Measurements from ENCODE around the gene CDK9. TPM values are rescaled to one million over a fixed set of nuclear protein-coding genes. Genes with fewer than 3 reads are reported as not detected.

Gene CDK9
- total RNA-seq, 2 experiments from 2014 or later: 80.0 to 136 TPM

DNA sequence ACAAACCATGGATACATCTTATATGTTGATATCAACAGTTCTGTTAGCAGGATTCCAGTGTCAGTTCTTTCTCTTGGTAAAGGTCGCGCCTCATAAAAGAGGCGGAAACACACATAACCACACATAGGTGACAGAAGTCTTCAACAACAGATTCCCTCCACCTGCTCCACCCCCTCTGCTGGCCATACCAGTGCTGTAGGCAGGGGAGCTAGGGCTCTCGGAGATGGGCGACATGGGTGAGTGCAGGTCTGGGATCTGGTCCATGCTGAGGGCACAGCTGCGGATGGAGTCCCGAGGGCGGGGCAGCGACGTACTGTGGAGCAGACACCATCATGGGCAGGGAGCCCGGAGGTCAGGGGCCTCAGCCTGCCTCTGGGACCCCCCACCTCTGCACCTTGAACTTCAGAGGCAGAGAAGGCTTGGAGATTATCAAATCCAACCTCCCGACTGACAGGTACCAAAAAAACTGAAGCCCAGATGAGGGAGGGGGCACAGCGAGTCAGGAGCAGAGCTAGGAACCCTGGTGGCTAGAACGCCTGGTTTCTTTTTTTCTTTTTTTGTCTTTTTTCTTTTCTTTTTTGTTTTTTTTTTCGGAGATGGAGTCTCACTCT is 38.8 kb upstream of the CDK9 start:
- H3K27ac ChIP-seq (ENCODE audit: low read depth, low read length, poor library complexity, severe bottlenecking): no peak overlapping the region
- no peak overlapping the region for H3K4me3 ChIP-seq (ENCODE audit: low read depth, low read length, poor library complexity, severe bottlenecking)
- no peaks in the 10 kb centered on the region for H3K4me1 ChIP-seq (ENCODE audit: insufficient read depth, low read length, poor library complexity, severe bottlenecking)
- no peaks in the 10 kb centered on the region for H3K79me2 ChIP-seq (ENCODE audit: insufficient read depth, low read depth, low read length)
- peaks cover 69% of the 10 kb centered on the region for H3K36me3 ChIP-seq (ENCODE audit: insufficient read depth, low read length)
- H3K9me3 ChIP-seq (ENCODE audit: low read length): no peaks in the 10 kb centered on the region
- TF ChIP-seq, protein P1, sequence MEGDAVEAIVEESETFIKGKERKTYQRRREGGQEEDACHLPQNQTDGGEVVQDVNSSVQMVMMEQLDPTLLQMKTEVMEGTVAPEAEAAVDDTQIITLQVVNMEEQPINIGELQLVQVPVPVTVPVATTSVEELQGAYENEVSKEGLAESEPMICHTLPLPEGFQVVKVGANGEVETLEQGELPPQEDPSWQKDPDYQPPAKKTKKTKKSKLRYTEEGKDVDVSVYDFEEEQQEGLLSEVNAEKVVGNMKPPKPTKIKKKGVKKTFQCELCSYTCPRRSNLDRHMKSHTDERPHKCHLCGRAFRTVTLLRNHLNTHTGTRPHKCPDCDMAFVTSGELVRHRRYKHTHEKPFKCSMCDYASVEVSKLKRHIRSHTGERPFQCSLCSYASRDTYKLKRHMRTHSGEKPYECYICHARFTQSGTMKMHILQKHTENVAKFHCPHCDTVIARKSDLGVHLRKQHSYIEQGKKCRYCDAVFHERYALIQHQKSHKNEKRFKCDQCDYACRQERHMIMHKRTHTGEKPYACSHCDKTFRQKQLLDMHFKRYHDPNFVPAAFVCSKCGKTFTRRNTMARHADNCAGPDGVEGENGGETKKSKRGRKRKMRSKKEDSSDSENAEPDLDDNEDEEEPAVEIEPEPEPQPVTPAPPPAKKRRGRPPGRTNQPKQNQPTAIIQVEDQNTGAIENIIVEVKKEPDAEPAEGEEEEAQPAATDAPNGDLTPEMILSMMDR (conservative IDR thresholded peaks at IDR 0.05; ENCODE audit: low read length): no peak
- no peak for TF ChIP-seq EZH2phosphoT487 (IDR thresholded peaks at IDR 0.05; ENCODE audit: borderline replicate concordance, low read depth, low read length)
- intact Hi-C loops (cut with micrococcal nuclease; ENCODE audit: unreplicated experiment): no loop called here
- ChIA-PET CTCF (ENCODE audit: unreplicated experiment) (no interaction called here), POLR2A (no interaction called here)
- H2AFZ ChIP-seq (ENCODE audit: low read length): no peak overlapping the region
- BruUV-seq (replicated peaks): no TSS peak
- no peaks in the 10 kb centered on the region for H3K9me2 ChIP-seq (ENCODE audit: insufficient read depth, low read length)
- H4K20me1 ChIP-seq (ENCODE audit: insufficient read depth, low read length): no peaks in the 10 kb centered on the region
- no peak for DNase-seq (ENCODE audit: low spot score)
- H3K4me2 ChIP-seq (ENCODE audit: low read length): no peak overlapping the region

- H3K79me2 ChIP-seq (ENCODE audit: insufficient read depth, low read depth, low read length): no peaks in the 10 kb centered on the region
- CTCF ChIA-PET (ENCODE audit: unreplicated experiment): no interaction called here
- BruUV-seq (replicated peaks): no TSS peak
Observed at GRCh38 chr9:127749090-127749787, 36.6 kb upstream of the CDK9 start.

More at GRCh38 chr9:127749090-127749787, 36.6 kb upstream of the CDK9 start:
- POLR2A ChIA-PET: no interaction called here
- no peak for TF ChIP-seq EZH2phosphoT487 (IDR thresholded peaks at IDR 0.05; ENCODE audit: borderline replicate concordance, low read depth, low read length)
- TF ChIP-seq, protein P1 (conservative IDR thresholded peaks at IDR 0.05; ENCODE audit: low read length): no peak
- no peaks in the 10 kb centered on the region for H3K9me3 ChIP-seq (ENCODE audit: low read length)
- no peak for DNase-seq (ENCODE audit: low spot score)
- H3K4me2 ChIP-seq (ENCODE audit: low read length): no peak overlapping the region
- no peaks in the 10 kb centered on the region for H3K9me2 ChIP-seq (ENCODE audit: insufficient read depth, low read length)
- H4K20me1 ChIP-seq (ENCODE audit: insufficient read depth, low read length): no peaks in the 10 kb centered on the region
- no peaks in the 10 kb centered on the region for H3K4me1 ChIP-seq (ENCODE audit: insufficient read depth, low read length, poor library complexity, severe bottlenecking)
- no peak overlapping the region for H3K27ac ChIP-seq (ENCODE audit: low read depth, low read length, poor library complexity, severe bottlenecking)
- H3K36me3 ChIP-seq (ENCODE audit: insufficient read depth, low read length): peaks cover 53% of the 10 kb centered on the region
- H2AFZ ChIP-seq (ENCODE audit: low read length): no peak overlapping the region
- intact Hi-C loops (cut with micrococcal nuclease; ENCODE audit: unreplicated experiment): no loop called here
- no peak overlapping the region for H3K4me3 ChIP-seq (ENCODE audit: low read depth, low read length, poor library complexity, severe bottlenecking)
